ENCODE data around the gene PSME3IP1.
"Not testable (repeated sequence)": the region's sequence is repeated elsewhere in the genome, so short reads cannot be mapped to it uniquely, and the experiment has no call there.

The PSME3IP1 gene

DNA sequence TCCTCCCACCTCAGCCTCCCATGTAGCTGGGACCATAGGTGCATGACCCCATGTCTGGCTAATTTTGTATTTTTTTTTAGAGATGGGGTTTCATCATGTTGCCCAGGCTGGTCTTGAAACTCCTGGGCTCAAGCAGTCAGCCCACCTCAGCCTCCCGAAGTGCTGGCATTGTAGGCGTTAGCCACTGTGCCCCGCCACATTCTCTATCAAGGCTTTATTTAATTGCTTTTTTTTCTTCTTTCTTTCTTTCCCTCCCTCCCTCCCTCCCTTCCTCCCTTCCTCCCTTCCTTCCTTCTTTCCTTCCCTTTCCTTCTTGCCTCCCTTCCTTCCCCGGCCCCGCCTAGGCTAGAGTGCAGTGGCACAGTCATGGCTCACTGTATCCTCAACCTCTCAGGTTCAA lies 23.9 kb upstream of the PSME3IP1 start:
- no peaks in the 10 kb centered on the region for H3K4me1 Mint-ChIP-seq (ENCODE audit: low read depth)
- no peak overlapping the region for H3K4me3 Mint-ChIP-seq
- peaks cover 91% of the 10 kb centered on the region for H3K36me3 Mint-ChIP-seq (ENCODE audit: low read depth)
- no peak overlapping the region for H3K27ac Mint-ChIP-seq
- intact Hi-C loops (cut with micrococcal nuclease), result no loop called here
- H3K9me3 Mint-ChIP-seq, result peaks cover 1% of the 10 kb centered on the region
- no peaks in the 10 kb centered on the region for H3K27me3 Mint-ChIP-seq

DNA sequence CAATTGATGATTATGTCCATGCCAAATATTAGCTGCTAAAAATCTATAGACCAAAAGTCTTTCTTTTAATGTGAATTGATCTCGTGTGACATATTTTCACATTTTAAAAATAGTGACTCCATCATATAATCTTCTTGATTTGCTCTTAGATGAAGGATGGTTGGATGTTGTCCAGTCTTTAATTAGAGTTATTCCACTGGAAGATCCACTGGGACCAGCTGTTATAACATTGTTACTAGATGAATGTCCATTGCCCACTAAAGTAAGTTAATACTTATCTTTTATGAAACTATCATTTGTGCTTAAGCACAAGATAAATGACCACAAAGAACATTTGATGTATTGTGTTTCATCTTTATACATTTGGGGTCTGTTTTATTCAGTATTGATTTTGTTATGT lies 23.1 kb upstream of the PSME3IP1 start:
- no peaks in the 10 kb centered on the region for H3K4me1 Mint-ChIP-seq (ENCODE audit: low read depth)
- H3K27me3 Mint-ChIP-seq, result no peaks in the 10 kb centered on the region
- no peaks in the 10 kb centered on the region for H3K9me3 Mint-ChIP-seq
- H3K27ac Mint-ChIP-seq, result no peak overlapping the region
- peaks cover 88% of the 10 kb centered on the region for H3K36me3 Mint-ChIP-seq (ENCODE audit: low read depth)
- intact Hi-C loops (cut with micrococcal nuclease), result no loop called here
- H3K4me3 Mint-ChIP-seq, result no peak overlapping the region

DNA sequence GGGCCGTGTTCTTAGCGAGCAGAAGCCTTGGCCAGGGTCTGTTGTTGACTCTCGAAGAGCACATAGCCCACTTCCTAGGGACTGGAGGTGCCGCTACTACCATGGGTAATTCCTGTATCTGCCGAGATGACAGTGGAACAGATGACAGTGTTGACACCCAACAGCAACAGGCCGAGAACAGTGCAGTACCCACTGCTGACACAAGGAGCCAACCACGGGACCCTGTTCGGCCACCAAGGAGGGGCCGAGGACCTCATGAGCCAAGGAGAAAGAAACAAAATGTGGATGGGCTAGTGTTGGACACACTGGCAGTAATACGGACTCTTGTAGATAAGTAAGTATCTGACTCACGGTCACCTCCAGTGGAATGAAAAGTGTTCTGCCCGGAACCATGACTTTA lies 18.8 kb upstream of the PSME3IP1 start:
- H3K4me3 Mint-ChIP-seq, result no peak overlapping the region
- H3K27me3 Mint-ChIP-seq, result no peaks in the 10 kb centered on the region
- H3K36me3 Mint-ChIP-seq (ENCODE audit: low read depth), result peaks cover 54% of the 10 kb centered on the region
- no peak overlapping the region for H3K27ac Mint-ChIP-seq
- intact Hi-C loops (cut with micrococcal nuclease), result no loop called here
- H3K4me1 Mint-ChIP-seq (ENCODE audit: low read depth), result no peaks in the 10 kb centered on the region
- no peaks in the 10 kb centered on the region for H3K9me3 Mint-ChIP-seq

DNA sequence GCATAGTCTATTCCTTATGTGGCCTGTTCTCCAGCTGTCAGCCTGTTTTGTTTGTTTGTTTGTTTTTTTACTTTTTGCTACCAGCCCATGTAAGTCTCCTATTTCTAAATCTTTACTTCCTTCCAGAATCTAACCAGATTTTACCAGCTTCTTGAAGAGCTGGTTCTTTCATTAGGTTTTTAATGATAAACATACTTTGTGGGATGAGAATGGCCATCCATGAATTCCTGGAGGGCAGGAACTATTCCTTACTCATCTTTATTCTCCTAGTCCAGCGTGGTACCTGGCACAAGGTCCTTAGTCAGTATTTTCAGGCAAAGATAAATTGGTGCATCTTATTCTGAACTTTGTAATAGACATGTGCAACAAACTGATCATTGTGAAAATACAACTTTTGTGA lies 17.6 kb upstream of the PSME3IP1 start:
- no peak overlapping the region for H3K4me3 Mint-ChIP-seq
- H3K9me3 Mint-ChIP-seq, result no peaks in the 10 kb centered on the region
- H3K4me1 Mint-ChIP-seq (ENCODE audit: low read depth), result peaks cover 3% of the 10 kb centered on the region
- no peaks in the 10 kb centered on the region for H3K27me3 Mint-ChIP-seq
- H3K27ac Mint-ChIP-seq, result no peak overlapping the region
- H3K36me3 Mint-ChIP-seq (ENCODE audit: low read depth), result peaks cover 47% of the 10 kb centered on the region
- intact Hi-C loops (cut with micrococcal nuclease), result no loop called here

DNA sequence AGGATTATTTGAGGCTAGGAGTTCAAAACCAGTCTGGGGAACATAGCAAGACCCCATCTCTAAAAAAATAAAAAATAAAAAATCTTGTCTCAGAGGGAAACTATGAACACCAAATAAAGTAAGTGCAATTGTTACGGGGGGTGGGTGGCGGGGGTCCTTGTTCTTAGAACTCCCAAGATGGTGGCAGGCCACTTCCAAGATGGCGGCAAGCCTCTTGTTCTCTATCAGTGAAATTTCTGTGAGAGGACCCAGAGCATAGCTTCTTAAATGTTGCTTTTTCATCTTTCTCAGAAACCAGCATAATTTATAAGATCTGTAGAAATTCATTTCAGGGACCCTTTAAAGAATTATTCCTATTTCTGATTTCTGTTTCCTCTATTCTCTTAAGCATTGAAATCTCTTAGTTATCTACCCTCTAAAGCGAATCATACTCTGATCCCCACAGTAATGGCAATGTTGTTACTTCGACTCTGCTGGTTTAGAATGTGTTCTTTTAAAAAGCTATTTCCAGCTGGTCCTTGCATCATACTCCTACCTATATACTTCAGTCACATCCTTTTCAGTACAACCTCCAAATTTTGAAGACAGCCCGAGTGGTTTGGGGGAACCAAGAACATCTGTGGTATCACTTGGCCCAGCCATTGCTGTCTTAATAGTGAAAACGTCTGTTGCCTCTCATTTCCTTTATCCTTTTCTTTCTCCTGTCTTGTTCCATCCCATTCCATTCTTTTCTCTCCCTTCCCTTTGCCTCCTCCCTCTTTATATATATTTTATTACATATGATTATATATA lies 16.5 kb upstream of the PSME3IP1 start:
- H3K4me1 Mint-ChIP-seq (ENCODE audit: low read depth), result peaks cover 6% of the 10 kb centered on the region
- peaks cover 39% of the 10 kb centered on the region for H3K36me3 Mint-ChIP-seq (ENCODE audit: low read depth)
- H3K4me3 Mint-ChIP-seq, result no peak overlapping the region
- intact Hi-C loops (cut with micrococcal nuclease), result no loop called here
- no peaks in the 10 kb centered on the region for H3K9me3 Mint-ChIP-seq
- H3K27me3 Mint-ChIP-seq, result no peaks in the 10 kb centered on the region
- no peak overlapping the region for H3K27ac Mint-ChIP-seq

DNA sequence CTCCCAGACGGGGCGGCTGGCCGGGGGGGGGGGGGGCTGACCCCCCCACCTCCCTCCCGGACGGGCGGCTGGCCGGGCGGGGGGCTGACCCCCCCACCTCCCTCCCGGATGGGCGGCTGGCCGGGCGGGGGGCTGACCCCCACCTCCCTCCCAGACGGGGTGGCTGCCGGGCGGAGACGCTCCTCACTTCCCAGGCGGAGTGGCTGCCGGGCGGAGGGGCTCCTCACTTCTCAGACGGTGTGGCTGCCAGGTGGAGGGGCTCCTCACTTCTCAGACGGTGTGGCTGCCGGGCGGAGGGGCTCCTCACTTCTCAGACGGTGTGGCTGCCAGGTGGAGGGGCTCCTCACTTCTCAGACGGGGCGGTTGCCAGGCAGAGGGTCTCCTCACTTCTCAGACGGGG lies 15.1 kb upstream of the PSME3IP1 start:
- H3K36me3 Mint-ChIP-seq (ENCODE audit: low read depth), result peaks cover 33% of the 10 kb centered on the region
- intact Hi-C loops (cut with micrococcal nuclease); H3K4me3 Mint-ChIP-seq; H3K27ac Mint-ChIP-seq; H3K4me1 Mint-ChIP-seq (ENCODE audit: low read depth); H3K9me3 Mint-ChIP-seq; H3K27me3 Mint-ChIP-seq: not testable (repeated sequence)

DNA sequence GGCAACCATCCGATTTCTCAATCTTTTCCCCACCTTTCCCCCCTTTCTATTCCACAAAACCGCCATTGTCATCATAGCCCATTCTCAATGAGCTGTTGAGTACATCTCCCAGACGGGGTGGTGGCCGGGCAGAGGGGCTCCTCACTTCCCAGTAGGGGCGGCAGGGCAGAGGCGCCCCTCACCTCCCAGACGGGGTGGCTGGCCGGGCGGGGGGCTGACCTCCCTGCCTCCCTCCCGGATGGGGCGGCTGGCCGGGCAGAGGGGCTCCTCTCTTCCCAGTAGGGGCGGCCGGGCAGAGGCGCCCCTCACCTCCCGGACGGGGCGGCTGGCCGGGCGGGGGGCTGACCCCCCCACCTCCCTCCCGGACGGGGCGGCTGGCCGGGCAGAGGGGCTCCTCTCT lies 14.5 kb upstream of the PSME3IP1 start:
- H3K36me3 Mint-ChIP-seq (ENCODE audit: low read depth), result peaks cover 30% of the 10 kb centered on the region
- H3K4me1 Mint-ChIP-seq (ENCODE audit: low read depth); H3K4me3 Mint-ChIP-seq; H3K27me3 Mint-ChIP-seq; intact Hi-C loops (cut with micrococcal nuclease); H3K27ac Mint-ChIP-seq; H3K9me3 Mint-ChIP-seq: not testable (repeated sequence)

DNA sequence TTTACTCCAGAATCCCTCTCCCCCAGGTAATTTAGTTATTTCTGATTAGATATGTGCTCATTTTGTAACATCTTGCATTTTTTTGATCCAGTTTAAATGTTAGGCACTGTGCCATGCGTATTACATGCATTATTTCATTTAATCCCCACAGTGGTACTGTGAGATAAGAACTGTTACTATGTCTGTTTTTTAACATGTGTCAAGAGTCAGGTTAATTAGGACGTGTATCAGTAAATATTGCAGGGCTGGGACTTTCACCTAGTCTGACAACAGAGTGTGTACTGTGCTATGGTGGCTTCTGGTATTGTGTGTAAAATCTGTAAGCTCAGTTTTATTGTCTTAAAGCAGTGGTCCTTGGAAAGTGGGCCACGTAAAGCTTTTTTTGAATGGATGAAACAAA lies 10.9 kb upstream of the PSME3IP1 start:
- Mint-ChIP-seq H3K4me3 (no peak overlapping the region), H3K27ac (no peak overlapping the region), H3K36me3 (ENCODE audit: low read depth) (peaks cover 25% of the 10 kb centered on the region), H3K9me3 (no peaks in the 10 kb centered on the region), H3K27me3 (no peaks in the 10 kb centered on the region), H3K4me1 (ENCODE audit: low read depth) (peaks cover 6% of the 10 kb centered on the region)
- intact Hi-C loops (cut with micrococcal nuclease), result no loop called here

DNA sequence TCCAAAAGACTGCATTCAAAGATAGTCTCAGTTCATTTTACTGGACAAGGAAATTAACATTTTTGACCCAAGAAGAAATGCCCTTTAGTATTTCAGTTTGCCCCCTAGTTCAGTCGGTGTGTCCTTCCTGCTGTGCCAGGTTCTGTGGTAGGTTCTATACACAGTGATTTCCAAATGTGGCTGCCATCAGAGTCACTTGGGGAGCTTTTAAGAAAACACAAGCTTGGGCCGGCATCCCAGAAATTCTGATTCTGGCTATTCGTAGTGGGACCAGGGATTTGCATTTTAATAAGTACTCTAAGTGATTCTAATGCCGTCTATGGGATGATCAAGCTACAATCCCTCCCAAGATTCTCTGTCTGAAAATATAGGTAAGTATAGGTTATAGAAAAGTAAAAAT lies 10.4 kb upstream of the PSME3IP1 start:
- H3K9me3 Mint-ChIP-seq, result no peaks in the 10 kb centered on the region
- peaks cover 21% of the 10 kb centered on the region for H3K36me3 Mint-ChIP-seq (ENCODE audit: low read depth)
- intact Hi-C loops (cut with micrococcal nuclease), result no loop called here

DNA sequence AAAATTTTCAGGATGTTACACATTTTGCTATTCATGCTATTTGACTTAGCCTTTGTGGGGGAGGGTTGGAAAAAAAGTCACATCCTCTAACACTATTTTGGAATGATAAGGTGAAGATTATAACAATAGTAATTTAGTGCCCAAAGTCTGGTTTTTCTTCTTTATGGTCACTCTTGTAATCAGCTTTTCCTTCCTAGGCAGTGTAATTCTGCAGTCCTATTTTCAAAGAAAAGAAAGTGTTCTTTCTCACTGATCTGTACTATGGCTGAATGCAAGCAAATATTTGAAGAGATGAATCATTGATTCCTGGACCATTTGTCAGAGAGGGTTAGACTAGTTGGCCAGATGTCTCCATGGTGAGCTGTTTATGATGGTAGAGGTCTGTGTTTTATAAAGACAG lies 8.7 kb upstream of the PSME3IP1 start:
- peaks cover 12% of the 10 kb centered on the region for H3K4me1 Mint-ChIP-seq (ENCODE audit: low read depth)
- no peak overlapping the region for H3K4me3 Mint-ChIP-seq
- H3K27me3 Mint-ChIP-seq, result no peaks in the 10 kb centered on the region
- peaks cover 27% of the 10 kb centered on the region for H3K36me3 Mint-ChIP-seq (ENCODE audit: low read depth)
- H3K27ac Mint-ChIP-seq, result no peak overlapping the region
- intact Hi-C loops (cut with micrococcal nuclease), result no loop called here
- H3K9me3 Mint-ChIP-seq, result no peaks in the 10 kb centered on the region

More for the DNA sequence above, 10.4 kb upstream of the PSME3IP1 start:
- no peak overlapping the region for H3K4me3 Mint-ChIP-seq
- H3K27me3 Mint-ChIP-seq, result no peaks in the 10 kb centered on the region
- peaks cover 7% of the 10 kb centered on the region for H3K4me1 Mint-ChIP-seq (ENCODE audit: low read depth)
- no peak overlapping the region for H3K27ac Mint-ChIP-seq

DNA sequence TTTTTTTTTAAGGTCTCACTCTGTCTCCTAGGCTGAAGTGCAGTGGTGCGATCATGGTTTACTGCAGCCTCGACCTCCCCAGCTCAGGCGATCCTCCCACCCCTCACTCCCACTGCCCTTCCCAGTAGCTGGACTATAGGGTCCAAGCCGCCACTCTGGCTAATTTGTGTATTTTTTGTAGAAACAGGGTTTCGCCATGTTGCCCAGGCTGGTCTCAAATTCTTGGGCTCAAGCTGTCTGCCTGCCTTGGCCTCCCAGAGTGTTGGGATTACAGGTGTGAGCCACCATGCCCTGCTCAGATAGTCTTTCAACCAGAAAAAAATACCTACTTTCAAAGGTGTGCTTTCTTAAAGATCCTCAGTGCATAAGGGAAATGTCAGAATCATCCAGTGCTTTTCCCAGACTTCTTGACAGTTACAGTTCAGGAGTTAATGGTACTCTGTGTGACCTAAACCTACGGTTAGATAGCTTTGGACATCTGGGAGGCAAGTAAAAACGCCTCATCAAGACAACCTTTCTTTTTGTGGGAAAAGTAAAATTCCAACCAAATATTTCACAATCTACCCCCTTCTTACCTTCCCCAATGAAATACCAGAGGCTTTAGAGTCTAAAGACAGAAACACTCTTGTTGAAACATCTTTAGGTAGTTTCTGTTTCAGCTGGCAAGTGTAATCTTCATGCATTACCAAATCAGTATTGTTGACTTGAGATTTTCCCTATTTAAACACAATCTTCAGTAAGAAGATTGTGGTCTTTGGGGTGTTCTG lies 7.1 kb upstream of the PSME3IP1 start:
- no peak overlapping the region for H3K27ac Mint-ChIP-seq
- no peak overlapping the region for H3K4me3 Mint-ChIP-seq
- H3K27me3 Mint-ChIP-seq, result no peaks in the 10 kb centered on the region
- intact Hi-C loops (cut with micrococcal nuclease), result no loop called here
- peaks cover 21% of the 10 kb centered on the region for H3K36me3 Mint-ChIP-seq (ENCODE audit: low read depth)
- H3K4me1 Mint-ChIP-seq (ENCODE audit: low read depth), result peaks cover 17% of the 10 kb centered on the region
- no peaks in the 10 kb centered on the region for H3K9me3 Mint-ChIP-seq

DNA sequence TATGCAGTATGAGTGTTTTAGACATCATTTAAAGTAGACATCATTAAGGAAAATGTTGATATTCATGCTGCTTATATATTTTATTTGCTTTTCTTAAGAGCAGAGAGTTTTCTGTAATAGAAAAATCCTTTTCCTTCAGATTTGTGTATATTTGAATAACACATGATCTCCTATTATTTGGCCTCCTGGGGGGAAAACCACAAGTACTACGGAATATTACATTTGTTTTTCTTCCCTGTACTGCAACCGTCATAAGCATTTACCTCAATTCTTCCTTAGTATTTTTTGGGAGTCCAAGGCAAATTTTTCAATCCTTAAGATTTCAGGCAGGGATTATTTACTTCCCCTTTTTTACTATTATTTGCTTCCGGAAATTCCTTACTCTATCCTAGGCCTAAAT lies 6.3 kb upstream of the PSME3IP1 start:
- Mint-ChIP-seq H3K36me3 (ENCODE audit: low read depth) (peaks cover 22% of the 10 kb centered on the region), H3K9me3 (no peaks in the 10 kb centered on the region), H3K27ac (no peak overlapping the region), H3K4me3 (no peak overlapping the region), H3K27me3 (no peaks in the 10 kb centered on the region), H3K4me1 (ENCODE audit: low read depth) (peaks cover 25% of the 10 kb centered on the region)
- intact Hi-C loops (cut with micrococcal nuclease), result no loop called here

DNA sequence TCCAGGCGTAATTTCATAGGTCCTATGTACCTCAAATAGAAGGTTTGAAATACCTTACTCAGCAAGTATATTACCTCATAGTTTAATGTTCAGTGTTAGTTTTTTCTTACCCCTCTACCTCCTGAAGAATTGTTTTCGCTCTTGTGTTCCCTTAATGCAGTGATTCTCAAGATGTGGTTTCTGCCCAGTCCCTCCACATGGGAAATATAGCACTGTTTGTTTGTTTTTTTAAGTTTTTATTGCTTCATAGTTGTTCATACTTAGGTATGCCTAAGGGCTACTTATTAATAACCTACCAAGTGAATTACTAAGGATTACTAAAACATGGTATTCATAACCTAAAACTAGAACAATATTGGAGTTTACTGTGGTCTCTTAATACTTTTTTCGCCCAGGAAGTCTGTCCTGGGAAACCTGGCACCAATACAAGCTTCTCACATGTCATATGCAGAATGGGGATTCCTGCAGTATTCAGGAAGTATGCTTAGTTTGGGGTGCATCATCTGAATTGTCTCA lies 5.3 kb upstream of the PSME3IP1 start:
- Mint-ChIP-seq H3K27me3 (no peaks in the 10 kb centered on the region), H3K4me3 (no peak overlapping the region), H3K36me3 (ENCODE audit: low read depth) (peaks cover 31% of the 10 kb centered on the region), H3K4me1 (ENCODE audit: low read depth) (peaks cover 31% of the 10 kb centered on the region), H3K9me3 (no peaks in the 10 kb centered on the region), H3K27ac (no peak overlapping the region)
- intact Hi-C loops (cut with micrococcal nuclease), result no loop called here

DNA sequence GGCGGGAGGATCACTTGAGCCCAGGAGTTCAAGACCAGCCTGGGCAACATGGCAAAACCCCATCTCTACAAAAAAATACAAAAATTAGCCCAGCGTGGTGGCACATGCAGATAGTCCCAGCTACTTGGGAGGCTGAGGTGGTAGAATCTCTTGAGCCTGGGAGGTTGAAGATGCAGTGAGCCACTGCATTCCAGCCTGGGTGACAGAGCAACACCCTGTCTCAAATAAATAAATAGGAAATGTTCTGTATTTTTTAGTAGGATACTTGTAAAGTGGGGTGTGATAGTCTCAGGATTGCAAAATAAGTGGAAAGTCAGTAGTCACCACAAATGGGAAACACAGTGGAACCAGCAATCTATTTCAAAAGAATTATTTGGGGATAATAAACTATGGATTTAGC lies 4.3 kb upstream of the PSME3IP1 start:
- Mint-ChIP-seq H3K27ac (no peak overlapping the region), H3K4me1 (ENCODE audit: low read depth) (peaks cover 34% of the 10 kb centered on the region), H3K36me3 (ENCODE audit: low read depth) (peaks cover 35% of the 10 kb centered on the region), H3K27me3 (no peaks in the 10 kb centered on the region), H3K9me3 (no peaks in the 10 kb centered on the region), H3K4me3 (no peak overlapping the region)
- intact Hi-C loops (cut with micrococcal nuclease), result no loop called here
